ENCODE measurements around the gene LSAMP.

GRCh38 chr3:116374901-116375300 lies 70.4 kb downstream of the LSAMP start:
- TF ChIP-seq POU2F2 (IDR thresholded peaks at IDR 0.05; ENCODE audit: low read depth, low read length) (no peak), POLR2A (IDR thresholded peaks at IDR 0.05; ENCODE audit: low read depth, low read length) (no peak), POLR2AphosphoS5 (IDR thresholded peaks at IDR 0.05; ENCODE audit: low read depth, low read length) (no peak)

Measured in GM12891 (cell line).